IMR-90 (cell line): ENCODE results near the gene DARS1. TPM values are rescaled to one million over a fixed set of nuclear protein-coding genes. Genes with fewer than 3 reads are reported as not detected.
A peak's percentile ranks its signal among the peaks of the same experiment; 100 is the strongest.

ENCODE experiments used
- ATAC-seq: fragments of 200-7000 bp; cut with Tn5 transposase; 2 replicates; pipeline ENCODE4 v1.9.1; 2020; ENCODE audit warnings: low read depth, mild to moderate bottlenecking, moderate library complexity
- BruUV-seq: library from RNA; stranded (reverse); fragments of 400-500 nt; replicated peaks from 2 replicates; lab custom pipeline; 2021; lab: Mats Ljungman, UMichigan
- CTCF ChIA-PET: fragments of 300-600 bp; formaldehyde crosslinking; extraction: SDS; loops from one replicate; lab custom pipeline; 2021; ENCODE audit warnings: antibody characterized with exemption; lab: Yijun Ruan, JAX
- POLR2A ChIA-PET: fragments of 300-600 bp; sonication (Branson Sonifier 250); formaldehyde crosslinking; loops from one replicate; lab custom pipeline; 2022; ENCODE audit warnings: antibody characterized with exemption; ENCODE audit not compliant: unreplicated experiment; lab: Charles Lee
- DNase-seq: peaks from one replicate; pipeline ENCODE4 v3.0.0; 2013
- H2AFZ ChIP-seq: replicated peaks from 2 replicates; pipeline ENCODE3; 2013; ENCODE audit warnings: low read length, mild to moderate bottlenecking; ENCODE audit not compliant: poor library complexity
- H2AK5ac ChIP-seq: 2 replicates; pipeline ENCODE4 v1.6.1; 2013; ENCODE audit warnings: low read depth, low read length, inconsistent platforms
- H2AK9ac ChIP-seq: replicated peaks from 2 replicates; pipeline ENCODE3; 2013; ENCODE audit warnings: mild to moderate bottlenecking, low read depth, low read length, moderate library complexity; ENCODE audit not compliant: poor library complexity
- H2BK120ac ChIP-seq: 2 replicates; pipeline ENCODE4 v1.6.1; 2013; ENCODE audit warnings: low read depth, low read length, inconsistent platforms
- H2BK15ac ChIP-seq: 3 replicates; pipeline ENCODE4 v1.6.1; 2013; ENCODE audit warnings: low read depth, low read length, inconsistent platforms
- H2BK20ac ChIP-seq: 2 replicates; pipeline ENCODE4 v1.6.1; 2013; ENCODE audit warnings: low read depth, mild to moderate bottlenecking, inconsistent platforms, low read length, moderate library complexity
- H2BK5ac ChIP-seq: 2 replicates; pipeline ENCODE4 v1.6.1; 2013; ENCODE audit warnings: mild to moderate bottlenecking, low read depth, low read length, inconsistent platforms; ENCODE audit not compliant: poor library complexity, severe bottlenecking
- H3K14ac ChIP-seq: replicated peaks from 2 replicates; pipeline ENCODE4 v1.6.1; 2013; ENCODE audit warnings: low read depth, low read length, inconsistent platforms
- H3K18ac ChIP-seq: 2 replicates; pipeline ENCODE4 v1.6.1; 2013; ENCODE audit warnings: low read depth, low read length, control low read depth
- H3K23ac ChIP-seq: 2 replicates; pipeline ENCODE4 v1.6.1; 2013; ENCODE audit warnings: low read depth, low read length, inconsistent platforms
- H3K27ac ChIP-seq: 2 replicates; pipeline ENCODE4 v1.5.1; 2013; ENCODE audit warnings: mild to moderate bottlenecking, control low read depth, low read length; ENCODE audit not compliant: insufficient read depth
- H3K27me3 ChIP-seq: 2 replicates; pipeline ENCODE4 v1.6.1; 2013; ENCODE audit warnings: low read length; ENCODE audit not compliant: control insufficient read depth, insufficient read depth
- H3K36me3 ChIP-seq: 2 replicates; pipeline ENCODE4 v1.6.1; 2013; ENCODE audit warnings: low read length, mixed read lengths; ENCODE audit not compliant: control insufficient read depth, insufficient read depth
- H3K4ac ChIP-seq: 2 replicates; pipeline ENCODE4 v1.6.1; 2013; ENCODE audit warnings: low read depth, low read length, inconsistent platforms
- H3K4me1 ChIP-seq: 2 replicates; pipeline ENCODE4 v1.6.1; 2013; ENCODE audit warnings: low read length, mixed read lengths; ENCODE audit not compliant: control insufficient read depth, insufficient read depth
- H3K4me2 ChIP-seq: 2 replicates; pipeline ENCODE4 v1.6.1; 2013; ENCODE audit warnings: low read depth, mild to moderate bottlenecking, control low read depth, low read length, moderate library complexity
- H3K4me3 ChIP-seq: 2 replicates; pipeline ENCODE4 v1.5.1; 2013; ENCODE audit warnings: low read depth, mild to moderate bottlenecking, control low read depth, low read length, moderate library complexity; ENCODE audit not compliant: insufficient read depth
- H3K56ac ChIP-seq: 2 replicates; pipeline ENCODE4 v1.6.1; 2013; ENCODE audit warnings: low read length, inconsistent platforms; ENCODE audit not compliant: insufficient read depth; ENCODE audit errors: extremely low read depth
- H3K79me1 ChIP-seq, 2 experiments: 2 replicates each; pipeline ENCODE4 v1.6.1; 2013; ENCODE audit warnings: low read length in 2 of 2, inconsistent platforms in 1 of 2, low read depth in 1 of 2
- H3K9ac ChIP-seq: 2 replicates; pipeline ENCODE4 v1.6.1; 2013; ENCODE audit warnings: low read depth, low read length, control low read depth
- H3K9me1 ChIP-seq: 2 replicates; pipeline ENCODE4 v1.6.1; 2013; ENCODE audit warnings: low read length, inconsistent platforms; ENCODE audit not compliant: insufficient read depth
- H3K9me3 ChIP-seq: 2 replicates; pipeline ENCODE4 v1.6.1; 2013; ENCODE audit warnings: low read length; ENCODE audit not compliant: control insufficient read depth, insufficient read depth
- H4K20me1 ChIP-seq: 2 replicates; pipeline ENCODE4 v1.6.1; 2013; ENCODE audit warnings: low read length, inconsistent platforms; ENCODE audit not compliant: insufficient read depth
- H4K5ac ChIP-seq: 2 replicates; pipeline ENCODE4 v1.6.1; 2013; ENCODE audit warnings: mild to moderate bottlenecking, low read depth, low read length, control low read depth
- H4K8ac ChIP-seq, 2 experiments: 2 replicates each; pipeline ENCODE4 v1.6.1; 2013; ENCODE audit warnings: low read depth in 2 of 2, low read length in 2 of 2, control low read depth in 1 of 2, inconsistent platforms in 1 of 2
- H4K91ac ChIP-seq: 2 replicates; pipeline ENCODE4 v1.6.1; 2013; ENCODE audit warnings: low read depth, low read length, inconsistent platforms; ENCODE audit not compliant: insufficient read depth
- FOS ChIP-seq: fragments of 150-350 bp; IDR thresholded peaks from 2 replicates; pipeline ENCODE4 v1.6.1; 2016; ENCODE audit warnings: low read depth, low read length
- MAZ ChIP-seq: IDR thresholded peaks from 2 replicates; pipeline ENCODE4 v1.6.1; 2012; ENCODE audit warnings: low read depth, mild to moderate bottlenecking, low read length, improper control_type of control experiment, moderate library complexity, borderline replicate concordance
- MXI1 ChIP-seq: IDR thresholded peaks from 2 replicates; pipeline ENCODE4 v1.6.1; 2012; ENCODE audit warnings: low read depth, mild to moderate bottlenecking, low read length, moderate library complexity, borderline replicate concordance
- RFX5 ChIP-seq: IDR thresholded peaks from 2 replicates; pipeline ENCODE4 v1.8.0; 2012; ENCODE audit warnings: low read depth, mild to moderate bottlenecking, low read length, moderate library complexity
- WGBS, 2 experiments: methylation state at CpG; one replicate each; pipeline versions ENCODE4 v1.1.5 to v1.1.7; 2013; ENCODE audit warnings: missing lambda C conversion rate in 2 of 2; ENCODE audit not compliant: insufficient read length in 1 of 2; ENCODE audit errors: extremely low coverage in 2 of 2; 5-methylcytosine and 5-hydroxymethylcytosine counted together
- dilution Hi-C: fragments of 300-500 bp; cut with HindIII; formaldehyde crosslinking; loops from one replicate; pipeline ENCODE4 v1.14.3; 2018; ENCODE audit warnings: low sequenced_read_pairs; ENCODE audit not compliant: unreplicated experiment
- in situ Hi-C: fragments of 300-500 bp; cut with MboI; formaldehyde crosslinking; loops from 3 replicates; pipeline ENCODE4 v1.14.3; 2019; ENCODE audit warnings: low sequenced_read_pairs, inconsistent platforms, mixed read lengths
- intact Hi-C: fragments of 100-400 bp; cut with micrococcal nuclease; formaldehyde crosslinking; loops from 2 replicates; pipeline ENCODE4 v1.10.0; 2022
- polyA plus RNA-seq, 3 experiments: library from polyadenylated mRNA; depleted of rRNA; stranded (reverse); fragments of >200 nt; gene quantifications; 2 replicates each; pipeline ENCODE4 v1.2.3, GENCODE V29; 2012; ENCODE audit warnings: low replicate concordance in 1 of 3
- total RNA-seq: library from RNA; depleted of rRNA; stranded (reverse); fragments of >200 nt; gene quantifications from 2 replicates; pipeline ENCODE4 v1.2.3, GENCODE V29; 2012

DARS1 gene
- total and polyA plus RNA-seq, 2 of the 4 experiments (the other 2 are of a cell fraction), result 56.5 to 66.5 TPM

DNA sequence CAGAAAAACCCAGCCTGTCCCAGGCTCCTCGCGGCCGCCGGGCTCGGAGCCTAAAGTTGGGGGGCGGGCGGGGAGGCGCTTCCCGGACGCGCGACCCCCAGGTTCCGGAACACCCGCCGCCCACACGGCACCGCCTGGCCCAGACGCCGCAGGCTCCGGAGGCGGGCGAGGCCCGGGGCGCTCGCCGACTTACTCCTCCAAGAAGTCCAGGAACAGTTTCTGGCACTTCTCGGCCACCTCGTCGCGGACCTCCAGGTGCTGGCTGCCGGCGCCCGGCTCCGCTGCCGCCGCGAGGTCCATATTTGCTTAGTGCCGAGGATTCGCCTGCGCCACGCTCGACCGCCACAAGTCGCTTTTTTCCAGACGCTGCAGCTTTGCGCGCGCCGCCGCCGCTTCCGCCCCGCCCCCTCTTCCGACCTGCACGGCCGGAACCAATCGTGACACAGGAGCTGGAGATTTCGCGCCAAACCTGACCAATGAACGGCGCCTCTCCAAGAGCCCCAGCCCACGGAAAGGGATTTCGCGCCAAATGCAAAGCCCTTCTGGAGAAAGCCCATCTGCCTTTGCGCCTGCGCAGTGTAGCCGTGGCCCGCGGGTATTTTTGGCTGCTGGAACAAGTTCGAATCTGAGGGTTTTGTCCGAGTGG, 109.2 kb downstream of the DARS1 start, which contains the start of gene MCM6:
MCM6 (minus strand) TSS at position 378 of the 646 bp plus-strand sequence; CDS start at position 300, 78 bp downstream.
- no peak within 1 kb of the TSS for H2BK5ac ChIP-seq
- dilution Hi-C loops, result no loop called here

More for the DNA sequence above, 109.2 kb downstream of the DARS1 start, which contains the start of gene MCM6:
- no peak within 1 kb of the TSS for H2BK120ac ChIP-seq
- H2AFZ ChIP-seq, result peak within 1 kb of the TSS; percentile 95
- H4K5ac ChIP-seq, result no peak within 1 kb of the TSS
- H2AK5ac ChIP-seq, result no peak within 1 kb of the TSS
- no peak within 1 kb of the TSS for H2BK20ac ChIP-seq
- H3K36me3 ChIP-seq, result no peaks in the 10 kb centered on the region; the same call in 1 of the 2 replicates
- no TSS peak for BruUV-seq
- peaks cover 2 to 25% of the 10 kb centered on the region in 2 experiments for H3K79me1 ChIP-seq
- peak within 1 kb of the TSS; percentile 41 for H3K27ac ChIP-seq
- DNase-seq, result peak; percentile 99
- H3K56ac ChIP-seq, result no peak within 1 kb of the TSS; the same call in 1 of the 2 replicates
- H3K23ac ChIP-seq, result no peak within 1 kb of the TSS
- H2BK15ac ChIP-seq, result no peak within 1 kb of the TSS
- H3K4me2 ChIP-seq, result peak within 1 kb of the TSS; percentile 87
- TF ChIP-seq MAZ (peak; percentile 96), FOS (0 out of 2 replicates have a peak, but pooled peaks have one; percentile 7), MXI1 (0 out of 2 replicates have a peak, but pooled peaks have one; percentile 18), RFX5 (no peak)
- intact Hi-C loops, result no loop called here
- no peaks in the 10 kb centered on the region for H3K27me3 ChIP-seq
- no peak within 1 kb of the TSS for H3K18ac ChIP-seq
- H2AK9ac ChIP-seq, result peak within 1 kb of the TSS; percentile 84
- H4K20me1 ChIP-seq, result no peaks in the 10 kb centered on the region
- WGBS, 2 experiments, result 0% methylated on average over 32 of the region's 71 CpGs; no CpG with 5 or more reads in 1 of the 2 experiments
- peak; percentile 98 for ATAC-seq
- no peak within 1 kb of the TSS for H4K91ac ChIP-seq
- H3K9ac ChIP-seq, result peak within 1 kb of the TSS; percentile 48
- no peaks in the 10 kb centered on the region for H3K9me3 ChIP-seq
- peak within 1 kb of the TSS; percentile 67 for H3K4me3 ChIP-seq
- in situ Hi-C loops, result no loop called here
- ChIA-PET POLR2A (interaction anchor here (0.6 kb wide), 1 partner anchor 416 kb away, joined by 9 read pairs; no protein-coding TSS in a partner anchor), CTCF (interaction anchor here (0.6 kb wide), 2 partner anchors 83 to 887 kb away, joined by 3 to 4 read pairs; no protein-coding TSS in a partner anchor)
- H3K4me1 ChIP-seq, result peaks cover 4% of the 10 kb centered on the region; the same call in 1 of the 2 replicates
- H3K4ac ChIP-seq, result peak within 1 kb of the TSS; percentile 11; the same call in 1 of the 2 replicates
- H4K8ac ChIP-seq, result peak within 1 kb of the TSS in 1 of 2 experiments; percentile 26; a peak in 2 of 4 replicates
- H3K14ac ChIP-seq, result 0 out of 2 replicates have a peak within 1 kb of the TSS, but pooled peaks have one; percentile 29
- H3K9me1 ChIP-seq, result no peaks in the 10 kb centered on the region
